ENCODE results near the gene SOX18. TPM values are rescaled to one million over a fixed set of nuclear protein-coding genes. Genes with fewer than 3 reads are reported as not detected.

SOX18 gene
- total and polyA plus RNA-seq, 2 of the 13 experiments (the other 11 are each of a cell fraction or from before 2014, with no cell fraction given) = 1.6 to 1.9 TPM

DNA sequence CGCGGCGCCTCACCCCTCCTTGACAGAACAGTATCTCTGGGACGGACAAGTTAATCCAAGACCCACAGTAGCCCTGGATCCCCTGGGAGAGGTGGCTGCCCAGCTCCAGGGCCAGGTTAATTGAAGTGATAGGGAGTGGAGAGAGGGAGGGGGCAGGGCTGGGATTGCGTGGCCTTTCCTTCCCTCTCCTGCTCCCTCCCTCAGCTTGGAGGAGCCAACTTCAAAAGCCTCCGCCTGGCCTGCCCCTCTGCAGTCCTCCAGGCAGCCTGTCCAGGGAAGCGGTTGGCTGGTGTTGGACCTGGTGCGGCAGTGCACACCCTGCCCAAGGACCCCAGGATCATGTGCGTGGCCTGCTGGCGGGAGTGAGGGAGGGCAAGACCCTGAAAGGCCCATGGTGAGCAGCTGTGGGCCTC, 13.5 kb downstream of the SOX18 start, which contains the start of gene C20orf204 (continued):
- TF ChIP-seq SMYD3 (CRISPR knock-in tag; IDR thresholded peaks at IDR 0.05) (no peak), IRF2 (CRISPR knock-in tag; IDR thresholded peaks at IDR 0.05) (peak; percentile 47; the same call in 1 of the 2 replicates), ZNF891 (CRISPR knock-in tag; IDR thresholded peaks at IDR 0.05) (no peak), ZZZ3 (CRISPR knock-in tag; IDR thresholded peaks at IDR 0.05; ENCODE audit: borderline replicate concordance) (no peak), BCL6 (CRISPR knock-in tag; IDR thresholded peaks at IDR 0.05) (peak; percentile 67; the same call in 1 of the 2 replicates), POLR2AphosphoS2 (IDR thresholded peaks at IDR 0.05; ENCODE audit: low read depth, low read length) (peak; percentile 78; the same call in 1 of the 2 replicates), FOXA1 (IDR thresholded peaks at IDR 0.05) (no peak), FOXA1 (CRISPR knock-in tag; IDR thresholded peaks at IDR 0.05) (peak; percentile 20; the same call in 1 of the 2 replicates), BRD4 (CRISPR knock-in tag; IDR thresholded peaks at IDR 0.05) (peak; percentile 43; the same call in 1 of the 2 replicates), ZSCAN30 (CRISPR knock-in tag; IDR thresholded peaks at IDR 0.05) (no peak), ARID5B (CRISPR knock-in tag; IDR thresholded peaks at IDR 0.05) (peak; percentile 68), ZNF33B (CRISPR knock-in tag; IDR thresholded peaks at IDR 0.05) (peak; percentile 29; the same call in 1 of the 2 replicates), CC2D1A (CRISPR knock-in tag; IDR thresholded peaks at IDR 0.05) (no peak), ZNF652 (CRISPR knock-in tag; IDR thresholded peaks at IDR 0.05; ENCODE audit: borderline replicate concordance, low read depth) (peak; percentile 48; the same call in 1 of the 2 replicates), ZNF136 (CRISPR knock-in tag; IDR thresholded peaks at IDR 0.05; ENCODE audit: low read depth) (peak; percentile 47; the same call in 1 of the 2 replicates), KLF11 (CRISPR knock-in tag; IDR thresholded peaks at IDR 0.05) (peak; percentile 81; the same call in 1 of the 2 replicates), MIER2 (CRISPR knock-in tag; IDR thresholded peaks at IDR 0.05) (no peak; the same call in 1 of the 2 replicates), GLI4 (CRISPR knock-in tag; IDR thresholded peaks at IDR 0.05; ENCODE audit: borderline replicate concordance) (no peak), TAF1 (CRISPR knock-in tag; IDR thresholded peaks at IDR 0.05) (peak; percentile 80; the same call in 1 of the 2 replicates), NRL (CRISPR knock-in tag; IDR thresholded peaks at IDR 0.05; ENCODE audit: borderline replicate concordance) (peak; percentile 25; the same call in 1 of the 2 replicates), KMT2B (CRISPR knock-in tag; IDR thresholded peaks at IDR 0.05) (no peak), ZFAT (CRISPR knock-in tag; conservative IDR thresholded peaks at IDR 0.05) (no peak), MBD4 (IDR thresholded peaks at IDR 0.05; ENCODE audit: borderline replicate concordance, low read length) (no peak), STAT6 (CRISPR knock-in tag; IDR thresholded peaks at IDR 0.05; ENCODE audit: borderline replicate concordance) (no peak; the same call in 1 of the 2 replicates), JDP2 (CRISPR knock-in tag; IDR thresholded peaks at IDR 0.05; ENCODE audit: borderline replicate concordance) (no peak), RXRB (CRISPR knock-in tag; IDR thresholded peaks at IDR 0.05; ENCODE audit: borderline replicate concordance) (peak; percentile 77)
- TF ChIP-seq, protein P1, sequence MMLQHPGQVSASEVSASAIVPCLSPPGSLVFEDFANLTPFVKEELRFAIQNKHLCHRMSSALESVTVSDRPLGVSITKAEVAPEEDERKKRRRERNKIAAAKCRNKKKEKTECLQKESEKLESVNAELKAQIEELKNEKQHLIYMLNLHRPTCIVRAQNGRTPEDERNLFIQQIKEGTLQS (CRISPR knock-in tag; IDR thresholded peaks at IDR 0.05) = peak; percentile 78

Measured in HepG2 (cell line).